Mucosa of gallbladder (tissue), 1 donor: ENCODE results near the gene CC2D1A. TPM values are rescaled to one million over a fixed set of nuclear protein-coding genes. Genes with fewer than 3 reads are reported as not detected.
A peak's percentile ranks its signal among the peaks of the same experiment; 100 is the strongest.

ENCODE experiments used
- DNase-seq: peaks from one replicate; pipeline ENCODE4 v3.0.0-alpha.2; 2020; ENCODE audit warnings: low spot score
- total RNA-seq: library from RNA; stranded (reverse); gene quantifications from one replicate; pipeline ENCODE4 v1.2.1, GENCODE V29; 2021
- donor health status: DM: no; HTN: no; CAD: no.

CC2D1A gene
- total RNA-seq: 57.1 TPM

- peak; percentile 93 for DNase-seq
These were observed at the start of gene CC2D1A, which contains the start of gene BRME1 for GRCh38 chr19:13905634-13906520. Gene CC2D1A (plus strand): TSS chr19:13906201. CDS start chr19:13906442, 241 bp downstream. Gene BRME1 (minus strand): TSS chr19:13906117. CDS start chr19:13904892, 1,225 bp downstream.

GRCh38 chr19:13856497-13856896 lies 49.5 kb upstream of the CC2D1A start:
- DNase-seq: no peak

DNA sequence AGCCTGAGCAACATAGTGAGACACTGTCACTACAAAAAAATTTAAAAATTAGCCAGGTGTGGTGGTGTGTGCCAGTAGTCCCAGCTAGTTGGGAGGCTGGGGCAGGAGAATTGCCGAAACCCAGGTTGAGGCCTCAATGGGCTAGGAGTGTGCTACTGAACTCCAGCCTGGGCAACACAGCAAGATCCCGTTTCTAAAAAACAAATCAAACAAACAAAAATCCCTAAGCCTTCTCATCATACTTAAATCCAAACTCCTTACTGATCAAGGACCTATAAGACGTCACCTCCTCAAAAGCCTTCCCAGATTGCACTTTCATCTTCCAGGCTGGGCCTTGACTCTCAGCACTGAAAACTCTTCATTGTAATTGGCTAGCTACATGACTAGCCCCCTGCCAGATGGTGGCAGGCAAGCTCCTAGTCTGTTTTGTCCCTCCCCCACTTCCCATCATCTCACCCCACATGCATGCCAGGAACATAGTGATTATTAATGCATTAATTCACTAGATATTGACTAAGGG lies 46.6 kb upstream of the CC2D1A start:
- DNase-seq: no peak

GRCh38 chr19:13860679-13861391 lies 45.2 kb upstream of the CC2D1A start:
- DNase-seq: no peak

DNA sequence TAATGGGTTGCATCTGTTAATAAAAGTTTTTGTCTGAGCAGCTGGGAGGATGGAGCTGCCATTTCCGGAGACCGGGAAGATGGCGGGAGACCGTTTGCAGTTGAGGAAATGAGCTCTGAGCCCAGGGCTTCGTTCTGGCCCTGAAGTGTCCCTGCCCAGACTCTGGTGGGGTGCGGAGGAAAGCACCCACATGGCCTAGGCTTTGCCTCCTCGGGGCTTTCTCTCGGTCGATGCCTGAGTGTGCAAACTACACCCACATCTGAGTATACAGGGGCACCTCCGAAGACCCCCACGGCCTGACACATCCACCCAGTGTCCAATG lies 44.6 kb upstream of the CC2D1A start:
- DNase-seq: no peak

- peak; percentile 93 for DNase-seq
These were observed 44.1 kb upstream of the CC2D1A start for GRCh38 chr19:13861714-13862531.

GRCh38 chr19:13864046-13864666 lies 41.8 kb upstream of the CC2D1A start:
- DNase-seq: no peak

- DNase-seq: no peak
These were observed 41.1 kb upstream of the CC2D1A start for GRCh38 chr19:13864667-13865570.

GRCh38 chr19:13865571-13866462 lies 40.2 kb upstream of the CC2D1A start:
- no peak for DNase-seq

- no peak for DNase-seq
These were observed 39.4 kb upstream of the CC2D1A start for GRCh38 chr19:13866463-13867046.

- no peak for DNase-seq
These were observed 37.3 kb upstream of the CC2D1A start for GRCh38 chr19:13868663-13869062.

DNA sequence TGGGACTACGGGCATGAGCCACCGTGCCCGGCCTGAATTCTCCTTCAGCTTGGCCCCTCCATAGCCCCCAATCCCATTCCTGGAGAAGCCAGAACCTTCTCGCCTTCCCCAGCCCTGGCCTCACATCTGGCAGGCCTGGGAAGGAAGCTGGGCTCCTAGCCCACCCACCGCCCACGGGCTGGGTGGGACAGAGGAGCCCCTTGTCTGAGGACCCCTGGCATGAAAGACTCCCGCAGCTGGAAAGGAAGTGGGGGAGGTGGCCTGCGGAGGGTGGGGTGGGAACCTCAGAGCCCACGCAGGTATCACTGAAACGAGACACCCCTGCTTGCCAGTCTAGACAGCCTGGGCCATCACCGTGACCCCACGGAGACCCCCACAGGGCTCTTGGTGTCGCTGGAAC lies 36.7 kb upstream of the CC2D1A start:
- no peak for DNase-seq

GRCh38 chr19:13870873-13871272 lies 35.1 kb upstream of the CC2D1A start:
- no peak for DNase-seq

GRCh38 chr19:13872339-13872694 lies 33.7 kb upstream of the CC2D1A start:
- no peak for DNase-seq

GRCh38 chr19:13872695-13873389 lies 33.2 kb upstream of the CC2D1A start:
- no peak for DNase-seq

GRCh38 chr19:13873834-13874515 lies 32.0 kb upstream of the CC2D1A start:
- no peak for DNase-seq

DNA sequence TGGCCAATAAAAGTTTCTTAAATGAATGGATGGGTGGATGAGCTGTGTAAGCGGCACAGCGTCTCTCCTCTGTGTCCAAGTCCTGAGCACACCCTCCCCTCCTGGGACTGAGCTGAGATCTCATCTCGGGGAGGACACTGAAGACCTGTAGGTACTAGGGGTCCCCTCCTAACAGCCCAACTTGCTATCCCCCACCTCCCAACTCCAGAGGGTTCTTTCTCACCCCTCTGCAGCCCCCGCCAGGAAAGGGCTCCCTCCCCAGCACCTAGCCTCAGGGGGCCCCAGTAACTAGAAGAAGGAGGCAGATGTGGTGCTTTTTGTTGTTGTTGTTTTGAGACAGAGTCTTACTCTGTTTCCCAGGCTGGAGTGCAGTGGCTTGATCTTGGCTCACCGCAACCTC lies 30.2 kb upstream of the CC2D1A start:
- no peak for DNase-seq

DNA sequence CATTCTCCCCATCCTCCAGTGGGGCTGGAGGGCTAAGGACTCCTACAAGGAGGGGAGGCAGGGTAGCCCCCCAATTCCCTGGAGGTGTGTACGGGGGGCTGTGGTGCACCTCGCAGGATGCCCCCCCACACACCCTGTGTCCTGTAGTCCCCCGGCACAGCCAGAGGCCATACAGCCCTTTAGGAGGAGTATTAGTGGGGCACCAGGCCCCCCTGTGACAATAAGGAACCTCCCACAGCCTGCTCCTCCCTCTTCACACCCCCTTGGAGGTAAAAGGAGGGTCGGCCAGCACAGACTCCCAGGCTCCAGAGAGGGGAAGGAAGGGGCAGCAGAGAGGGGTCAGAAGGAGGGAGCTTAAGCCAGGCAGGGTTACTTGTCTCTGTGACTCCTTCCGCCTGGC lies 29.2 kb upstream of the CC2D1A start, which contains the start of gene NANOS3:
Gene NANOS3 (plus strand): TSS at position 301 of the 400 bp plus-strand sequence. CDS start 115 bp downstream, outside the sequence.
- no peak for DNase-seq
